WERI-Rb-1 (cell line): Measurements from ENCODE around the gene SIRT2.
A peak's percentile ranks its signal among the peaks of the same experiment; 100 is the strongest.

Experiments
- DNase-seq: peaks from one replicate; pipeline ENCODE4 v3.0.0-alpha.2; 2020
- H3K27ac ChIP-seq: fragments of 250-450 bp; sonication (Bioruptor Pico); 2 replicates; pipeline ENCODE4 v1.5.1; 2020; ENCODE audit warnings: mild to moderate bottlenecking, moderate library complexity
- H3K27me3 ChIP-seq: fragments of 250-450 bp; sonication (Bioruptor Pico); 2 replicates; pipeline ENCODE4 v1.5.1; 2021; ENCODE audit warnings: mild to moderate bottlenecking, low read depth, moderate library complexity; ENCODE audit not compliant: insufficient read depth, severe bottlenecking
- H3K36me3 ChIP-seq: fragments of 250-450 bp; sonication (Bioruptor Pico); 2 replicates; pipeline ENCODE4 v1.5.1; 2020; ENCODE audit warnings: mild to moderate bottlenecking, moderate library complexity
- H3K4me3 ChIP-seq: 2 replicates; pipeline ENCODE4 v1.5.1; 2011; ENCODE audit warnings: low read depth, mild to moderate bottlenecking, control low read depth, low read length
- H3K9me3 ChIP-seq: fragments of 250-450 bp; sonication (Bioruptor Pico); 2 replicates; pipeline ENCODE4 v1.5.1; 2021; ENCODE audit warnings: mild to moderate bottlenecking, moderate library complexity; ENCODE audit not compliant: severe bottlenecking
- TF ChIP-seq, protein P1 (sequence below): IDR thresholded peaks from 2 replicates; pipeline ENCODE4 v1.5.1; 2011; ENCODE audit warnings: low read depth, mild to moderate bottlenecking, control low read depth, inconsistent platforms, low read length

Gene SIRT2

DNA sequence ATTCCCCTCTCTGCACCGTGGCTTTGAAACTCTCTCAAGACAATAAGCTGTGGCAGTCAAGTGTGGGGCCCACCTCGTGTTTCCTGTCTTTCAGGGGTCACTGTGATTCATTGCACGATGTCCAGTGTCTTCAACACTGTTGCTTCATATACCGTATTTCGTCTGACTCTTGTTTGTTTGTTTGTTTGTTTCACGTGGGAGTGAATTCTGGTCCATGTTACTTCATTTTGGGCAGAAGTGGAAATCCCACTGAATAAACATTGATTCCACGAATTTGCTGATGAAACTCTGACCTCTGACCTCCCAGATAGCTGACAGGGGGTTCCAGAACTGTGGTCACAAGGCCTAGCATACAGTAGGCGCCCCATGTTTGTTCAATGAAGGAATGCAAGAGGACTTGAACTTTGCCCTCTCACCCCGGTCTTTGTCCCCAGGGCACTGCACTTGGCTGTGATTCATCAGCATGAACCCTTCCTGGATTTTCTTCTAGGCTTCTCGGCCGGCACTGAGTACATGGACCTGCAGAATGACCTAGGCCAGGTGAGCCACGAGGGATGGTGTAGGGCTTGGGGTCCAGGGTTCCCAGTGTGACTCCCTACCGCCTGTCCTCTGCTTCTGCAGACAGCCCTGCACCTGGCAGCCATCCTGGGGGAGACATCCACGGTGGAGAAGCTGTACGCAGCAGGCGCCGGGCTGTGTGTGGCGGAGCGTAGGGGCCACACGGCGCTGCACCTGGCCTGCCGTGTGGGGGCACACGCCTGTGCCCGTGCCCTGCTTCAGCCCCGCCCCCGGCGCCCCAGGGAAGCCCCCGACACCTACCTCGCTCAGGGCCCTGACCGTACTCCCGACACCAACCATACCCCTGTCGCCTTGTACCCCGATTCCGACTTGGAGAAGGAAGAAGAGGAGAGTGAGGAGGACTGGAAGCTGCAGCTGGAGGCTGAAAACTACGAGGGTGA is 5.4 kb upstream of the SIRT2 start:
- TF ChIP-seq, protein P1, sequence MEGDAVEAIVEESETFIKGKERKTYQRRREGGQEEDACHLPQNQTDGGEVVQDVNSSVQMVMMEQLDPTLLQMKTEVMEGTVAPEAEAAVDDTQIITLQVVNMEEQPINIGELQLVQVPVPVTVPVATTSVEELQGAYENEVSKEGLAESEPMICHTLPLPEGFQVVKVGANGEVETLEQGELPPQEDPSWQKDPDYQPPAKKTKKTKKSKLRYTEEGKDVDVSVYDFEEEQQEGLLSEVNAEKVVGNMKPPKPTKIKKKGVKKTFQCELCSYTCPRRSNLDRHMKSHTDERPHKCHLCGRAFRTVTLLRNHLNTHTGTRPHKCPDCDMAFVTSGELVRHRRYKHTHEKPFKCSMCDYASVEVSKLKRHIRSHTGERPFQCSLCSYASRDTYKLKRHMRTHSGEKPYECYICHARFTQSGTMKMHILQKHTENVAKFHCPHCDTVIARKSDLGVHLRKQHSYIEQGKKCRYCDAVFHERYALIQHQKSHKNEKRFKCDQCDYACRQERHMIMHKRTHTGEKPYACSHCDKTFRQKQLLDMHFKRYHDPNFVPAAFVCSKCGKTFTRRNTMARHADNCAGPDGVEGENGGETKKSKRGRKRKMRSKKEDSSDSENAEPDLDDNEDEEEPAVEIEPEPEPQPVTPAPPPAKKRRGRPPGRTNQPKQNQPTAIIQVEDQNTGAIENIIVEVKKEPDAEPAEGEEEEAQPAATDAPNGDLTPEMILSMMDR = no peak
- Histone ChIP-seq H3K36me3 (peaks cover 16% of the 10 kb centered on the region), H3K9me3 (no peaks in the 10 kb centered on the region), H3K27ac (no peak overlapping the region), H3K27me3 (no peaks in the 10 kb centered on the region), H3K4me3 (no peak overlapping the region)
- DNase-seq = no peak

DNA sequence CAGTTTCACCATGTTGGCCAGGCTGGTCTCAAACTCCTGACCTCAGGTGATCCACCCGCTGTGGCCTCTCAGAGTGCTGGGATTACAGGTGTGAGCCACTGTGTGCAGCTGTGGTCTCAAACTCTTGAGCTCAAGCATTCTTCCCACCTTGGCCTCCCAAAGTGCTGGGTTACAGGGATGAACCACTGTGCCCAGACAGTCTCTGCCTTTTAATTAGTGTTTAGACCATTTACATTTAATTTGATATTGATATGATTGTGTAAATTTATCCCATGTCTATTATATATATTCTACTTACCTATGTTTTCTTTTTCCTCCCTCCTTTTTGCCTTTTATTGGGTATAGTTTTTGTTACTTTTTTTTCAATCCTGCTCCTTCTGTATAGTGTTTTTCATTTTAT is 2.3 kb upstream of the SIRT2 start:
- H3K36me3 ChIP-seq = peaks cover 2% of the 10 kb centered on the region
- TF ChIP-seq, protein P1 = no peak

DNA sequence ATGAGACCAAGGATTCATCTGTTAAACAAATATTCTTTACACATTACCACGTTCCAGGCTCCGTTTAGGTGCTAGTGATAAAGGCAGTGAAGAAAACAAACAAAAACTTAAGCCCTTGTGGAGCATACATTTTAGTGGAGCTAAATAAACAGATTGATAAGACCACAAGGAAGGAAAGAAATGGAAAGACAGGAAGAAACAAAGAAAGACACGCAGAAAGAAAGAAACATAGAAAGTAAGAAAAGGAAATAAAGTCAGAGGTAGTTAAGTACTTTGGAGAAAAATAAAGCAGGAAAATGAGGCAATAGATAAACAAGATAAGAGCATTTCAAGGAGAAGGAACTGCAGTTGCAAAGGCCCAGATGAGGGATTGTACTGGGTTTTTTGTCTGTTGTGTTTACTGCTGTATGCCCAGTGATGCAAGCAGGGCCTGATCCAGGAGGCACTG is 1.3 kb upstream of the SIRT2 start:
- H3K36me3 ChIP-seq = no peaks in the 10 kb centered on the region; the same call in none of the 2 replicates
- TF ChIP-seq, protein P1 = no peak
- no peak for DNase-seq
- no peaks in the 10 kb centered on the region for H3K27me3 ChIP-seq
- H3K4me3 ChIP-seq = peak overlapping the region; percentile 71
- no peaks in the 10 kb centered on the region for H3K9me3 ChIP-seq
- H3K27ac ChIP-seq = no peak overlapping the region

More for the DNA sequence above, 2.3 kb upstream of the SIRT2 start:
- H3K27me3 ChIP-seq = no peaks in the 10 kb centered on the region
- H3K9me3 ChIP-seq = no peaks in the 10 kb centered on the region
- H3K4me3 ChIP-seq = no peak overlapping the region
- no peak overlapping the region for H3K27ac ChIP-seq
- DNase-seq = no peak

DNA sequence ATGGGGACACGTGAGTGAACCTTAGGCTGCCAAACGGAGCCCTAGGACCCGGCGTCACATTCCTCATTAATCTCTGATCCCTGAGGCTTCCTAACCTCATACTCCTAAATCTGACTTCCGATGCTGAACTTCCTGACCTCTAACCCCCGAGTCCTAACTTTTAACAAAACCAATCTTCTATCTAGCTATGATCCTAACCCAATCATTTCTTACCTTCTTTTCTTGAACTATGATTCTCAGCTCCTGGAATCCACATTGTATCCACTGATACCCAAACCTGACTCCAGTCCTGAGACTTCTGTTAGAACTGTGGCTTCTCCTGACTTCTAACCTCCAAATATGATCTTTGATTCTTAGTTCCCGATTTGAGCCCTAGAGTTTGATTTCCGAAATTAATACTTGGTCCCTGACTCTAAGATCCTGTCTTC is 798 bp upstream of the SIRT2 start:
- H3K4me3 ChIP-seq = peak overlapping the region; percentile 71
- H3K27ac ChIP-seq = peak overlapping the region; percentile 50
- no peaks in the 10 kb centered on the region for H3K9me3 ChIP-seq
- TF ChIP-seq, protein P1 = no peak
- no peaks in the 10 kb centered on the region for H3K27me3 ChIP-seq
- no peak for DNase-seq
- H3K36me3 ChIP-seq = no peaks in the 10 kb centered on the region; the same call in none of the 2 replicates

DNA sequence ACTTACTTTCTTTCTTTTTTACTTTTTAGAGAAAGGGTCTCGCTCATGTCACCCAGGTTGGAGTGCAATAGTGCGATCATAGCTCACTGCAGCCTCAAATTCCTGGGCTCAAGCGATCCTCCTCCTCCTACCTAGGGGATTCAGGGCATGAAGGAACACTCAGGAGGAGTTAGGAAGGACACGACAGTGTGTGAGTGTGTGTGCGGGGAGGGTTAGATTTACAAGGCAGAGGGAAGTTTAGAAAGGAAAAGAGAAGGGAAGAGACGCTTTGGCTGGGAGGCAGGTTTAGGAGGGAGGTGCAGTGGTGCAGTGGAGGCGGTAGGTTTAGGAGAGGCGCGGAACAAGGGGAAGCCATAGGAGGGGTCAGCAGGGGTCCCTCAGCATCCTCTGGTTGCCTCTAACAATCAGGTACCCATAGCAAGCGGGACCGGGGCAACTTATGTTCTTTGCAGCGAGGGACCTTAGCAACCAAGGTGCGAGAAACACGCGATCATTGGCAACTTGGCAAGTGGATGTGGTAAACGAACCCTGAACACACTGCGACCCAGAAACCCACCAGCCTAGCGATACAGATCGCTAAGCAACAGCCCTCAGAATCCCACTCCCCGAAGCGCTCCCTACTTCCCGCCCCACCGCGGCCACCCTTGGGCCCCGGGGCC is 501 bp downstream of the SIRT2 start:
- Histone ChIP-seq H3K4me3 (peak overlapping the region; percentile 71), H3K9me3 (no peaks in the 10 kb centered on the region), H3K27ac (no peak overlapping the region), H3K27me3 (no peaks in the 10 kb centered on the region), H3K36me3 (no peaks in the 10 kb centered on the region)
- TF ChIP-seq, protein P1 = no peak
- DNase-seq = no peak
